HuH-7.5 (cell line): ENCODE measurements around the gene ARID1B.

Experiments used
- DNase-seq: peaks from one replicate; pipeline ENCODE4 v3.0.0; 2011; ENCODE audit warnings: low spot score

The ARID1B gene

GRCh38 chr6:156776840-156777576 lies at the start of gene ARID1B:
TSS of gene ARID1B (plus strand) at chr6:156777378. CDS start at chr6:156777681, 303 bp downstream.
- DNase-seq: peak; percentile 80

- DNase-seq: no peak
These were observed 49.3 kb upstream of the ARID1B start for GRCh38 chr6:156727715-156728385.

- no peak for DNase-seq
These were observed 47.9 kb upstream of the ARID1B start for GRCh38 chr6:156729248-156729647.

GRCh38 chr6:156731396-156731795 lies 45.8 kb upstream of the ARID1B start:
- DNase-seq: no peak

- DNase-seq: no peak
These were observed 41.4 kb upstream of the ARID1B start for GRCh38 chr6:156735751-156736150.

- DNase-seq: no peak
These were observed 36.6 kb upstream of the ARID1B start for GRCh38 chr6:156740604-156741003.

- DNase-seq: no peak
These were observed 35.7 kb upstream of the ARID1B start for GRCh38 chr6:156741287-156742073.

- DNase-seq: no peak
These were observed 29.5 kb upstream of the ARID1B start for GRCh38 chr6:156747715-156748114.

GRCh38 chr6:156748504-156748903 lies 28.7 kb upstream of the ARID1B start:
- no peak for DNase-seq

GRCh38 chr6:156752666-156753301 lies 24.4 kb upstream of the ARID1B start:
- DNase-seq: peak; percentile 12

GRCh38 chr6:156756630-156757610 lies 20.3 kb upstream of the ARID1B start:
- no peak for DNase-seq

GRCh38 chr6:156757849-156758248 lies 19.3 kb upstream of the ARID1B start:
- DNase-seq: no peak

- no peak for DNase-seq
These were observed 16.8 kb upstream of the ARID1B start for GRCh38 chr6:156760377-156760776.

- DNase-seq: no peak
These were observed 14.6 kb upstream of the ARID1B start for GRCh38 chr6:156762547-156762946.

- DNase-seq: no peak
These were observed 12.1 kb upstream of the ARID1B start for GRCh38 chr6:156765117-156765516.

- DNase-seq: no peak
These were observed 9.3 kb upstream of the ARID1B start for GRCh38 chr6:156767603-156768467.

- DNase-seq: no peak
These were observed 6.1 kb upstream of the ARID1B start for GRCh38 chr6:156771047-156771446.

- DNase-seq: no peak
These were observed 5.4 kb upstream of the ARID1B start for GRCh38 chr6:156771761-156772160.

- no peak for DNase-seq
These were observed 3.7 kb upstream of the ARID1B start for GRCh38 chr6:156773476-156773875.
